ENCODE results near the gene TNNI3. TPM values are rescaled to one million over a fixed set of nuclear protein-coding genes. Genes with fewer than 3 reads are reported as not detected.
A peak's percentile ranks its signal among the peaks of the same experiment; 100 is the strongest.
"Not testable (repeated sequence)": the region's sequence is repeated elsewhere in the genome, so short reads cannot be mapped to it uniquely, and the experiment has no call there.

TNNI3 gene
- total RNA-seq, 1 donor from 2014 or later = 5.4 TPM

GRCh38 chr19:55174425-55175116 lies 17.0 kb upstream of the TNNI3 start:
- H3K27me3 Mint-ChIP-seq (ENCODE audit: low read depth) = peaks cover 95% of the 10 kb centered on the region
- no peaks in the 10 kb centered on the region for H3K9me3 Mint-ChIP-seq
- peaks cover 17% of the 10 kb centered on the region for H3K4me1 Mint-ChIP-seq
- TF ChIP-seq CTCF (conservative IDR thresholded peaks at IDR 0.05) = no peak
- peak overlapping the region; percentile 70 for H3K4me3 Mint-ChIP-seq
- DNase-seq (ENCODE audit: low read depth, low spot score) = no peak
- H3K36me3 Mint-ChIP-seq (ENCODE audit: low read depth) = peaks cover 3% of the 10 kb centered on the region
- H3K27ac Mint-ChIP-seq (ENCODE audit: unreplicated experiment) = no peak overlapping the region

GRCh38 chr19:55173714-55174409 lies 16.3 kb upstream of the TNNI3 start:
- Mint-ChIP-seq H3K27ac (ENCODE audit: unreplicated experiment) (no peak overlapping the region), H3K4me3 (peak overlapping the region; percentile 70), H3K27me3 (ENCODE audit: low read depth) (peaks cover 97% of the 10 kb centered on the region), H3K9me3 (no peaks in the 10 kb centered on the region), H3K4me1 (peaks cover 11% of the 10 kb centered on the region), H3K36me3 (ENCODE audit: low read depth) (peaks cover 3% of the 10 kb centered on the region)
- DNase-seq (ENCODE audit: low read depth, low spot score) = peak; percentile 52
- no peak for TF ChIP-seq CTCF (conservative IDR thresholded peaks at IDR 0.05)

GRCh38 chr19:55173186-55173713 lies 15.7 kb upstream of the TNNI3 start:
- H3K27ac Mint-ChIP-seq (ENCODE audit: unreplicated experiment) = no peak overlapping the region
- TF ChIP-seq CTCF (conservative IDR thresholded peaks at IDR 0.05) = no peak
- H3K9me3 Mint-ChIP-seq = no peaks in the 10 kb centered on the region
- H3K4me3 Mint-ChIP-seq = peak overlapping the region; percentile 70
- H3K4me1 Mint-ChIP-seq = peaks cover 5% of the 10 kb centered on the region
- peaks cover 3% of the 10 kb centered on the region for H3K36me3 Mint-ChIP-seq (ENCODE audit: low read depth)
- peaks cover 97% of the 10 kb centered on the region for H3K27me3 Mint-ChIP-seq (ENCODE audit: low read depth)
- no peak for DNase-seq (ENCODE audit: low read depth, low spot score)

GRCh38 chr19:55172741-55173140 lies 15.2 kb upstream of the TNNI3 start:
- no peak for DNase-seq (ENCODE audit: low read depth, low spot score)
- peaks cover 3% of the 10 kb centered on the region for H3K36me3 Mint-ChIP-seq (ENCODE audit: low read depth)
- TF ChIP-seq CTCF (conservative IDR thresholded peaks at IDR 0.05) = no peak
- H3K4me3 Mint-ChIP-seq = peak overlapping the region; percentile 69
- H3K27ac Mint-ChIP-seq (ENCODE audit: unreplicated experiment) = no peak overlapping the region
- peaks cover 5% of the 10 kb centered on the region for H3K4me1 Mint-ChIP-seq
- H3K9me3 Mint-ChIP-seq = no peaks in the 10 kb centered on the region
- peaks cover 94% of the 10 kb centered on the region for H3K27me3 Mint-ChIP-seq (ENCODE audit: low read depth)

GRCh38 chr19:55172318-55172717 lies 14.8 kb upstream of the TNNI3 start:
- not testable (repeated sequence) for H3K36me3 Mint-ChIP-seq (ENCODE audit: low read depth); H3K4me1 Mint-ChIP-seq; DNase-seq (ENCODE audit: low read depth, low spot score); H3K27ac Mint-ChIP-seq (ENCODE audit: unreplicated experiment); H3K9me3 Mint-ChIP-seq
- H3K27me3 Mint-ChIP-seq (ENCODE audit: low read depth) = peaks cover 92% of the 10 kb centered on the region
- peak overlapping the region; percentile 69 for H3K4me3 Mint-ChIP-seq

- Mint-ChIP-seq H3K27me3 (ENCODE audit: low read depth) (peaks cover 91% of the 10 kb centered on the region), H3K4me3 (no peak overlapping the region)
These were observed 13.9 kb upstream of the TNNI3 start for GRCh38 chr19:55171440-55171839.

More at GRCh38 chr19:55171440-55171839, 13.9 kb upstream of the TNNI3 start:
- peaks cover 3% of the 10 kb centered on the region for H3K36me3 Mint-ChIP-seq (ENCODE audit: low read depth)
- no peak for TF ChIP-seq CTCF (conservative IDR thresholded peaks at IDR 0.05)
- no peak for DNase-seq (ENCODE audit: low read depth, low spot score)
- no peak overlapping the region for H3K27ac Mint-ChIP-seq (ENCODE audit: unreplicated experiment)
- no peaks in the 10 kb centered on the region for H3K9me3 Mint-ChIP-seq
- H3K4me1 Mint-ChIP-seq = peaks cover 13% of the 10 kb centered on the region
